Mesenchymal stem cell (in vitro differentiated cells and primary cell): ENCODE data around the gene MMS19.

ENCODE experiments used
- DNase-seq: peaks from one replicate; pipeline ENCODE4 v3.0.0-alpha.2; 2013
- H2AFZ ChIP-seq: one replicate; pipeline ENCODE4 v1.6.1; 2013; ENCODE audit warnings: low read depth, mild to moderate bottlenecking, control low read depth, inconsistent platforms, low read length, moderate library complexity
- H2AK5ac ChIP-seq: 2 replicates; pipeline ENCODE4 v1.6.1; 2013; ENCODE audit warnings: low read length, moderate library complexity, mild to moderate bottlenecking, inconsistent platforms; ENCODE audit not compliant: severe bottlenecking
- H2BK120ac ChIP-seq: one replicate; pipeline ENCODE4 v1.6.1; 2013; ENCODE audit warnings: low read depth, mild to moderate bottlenecking, inconsistent platforms, low read length, moderate library complexity
- H2BK12ac ChIP-seq, 2 experiments: one replicate each; pipeline ENCODE4 v1.6.1; 2013; ENCODE audit warnings: inconsistent platforms in 2 of 2, low read length in 2 of 2, mild to moderate bottlenecking in 2 of 2, moderate library complexity in 2 of 2, control low read depth in 1 of 2
- H2BK15ac ChIP-seq: one replicate; pipeline ENCODE4 v1.6.1; 2013; ENCODE audit warnings: mild to moderate bottlenecking, low read depth, inconsistent platforms; ENCODE audit not compliant: poor library complexity, severe bottlenecking
- H2BK5ac ChIP-seq: 2 replicates; pipeline ENCODE4 v1.6.1; 2013; ENCODE audit warnings: low read depth, mild to moderate bottlenecking, low read length, control low read depth, inconsistent platforms; ENCODE audit not compliant: poor library complexity, severe bottlenecking
- H3K14ac ChIP-seq, 2 experiments: one replicate each; pipeline ENCODE4 v1.6.1; 2013; ENCODE audit warnings: inconsistent platforms in 2 of 2, low read length in 2 of 2, control low read depth in 1 of 2, mild to moderate bottlenecking in 1 of 2, moderate library complexity in 1 of 2
- H3K18ac ChIP-seq, 2 experiments: one replicate each; pipeline ENCODE4 v1.6.1; 2013; ENCODE audit warnings: inconsistent platforms in 2 of 2, low read length in 2 of 2, control low read depth in 1 of 2, low read depth in 1 of 2, mild to moderate bottlenecking in 1 of 2
- H3K23ac ChIP-seq, 2 experiments: one replicate each; pipeline ENCODE4 v1.6.1; 2013; ENCODE audit warnings: inconsistent platforms in 2 of 2, low read length in 2 of 2, mild to moderate bottlenecking in 2 of 2, moderate library complexity in 2 of 2, control low read depth in 1 of 2
- H3K27ac ChIP-seq: 2 replicates; pipeline ENCODE4 v1.5.1; 2013; ENCODE audit warnings: mild to moderate bottlenecking, moderate library complexity, low read length, control low read depth, inconsistent platforms; ENCODE audit not compliant: poor library complexity, severe bottlenecking
- H3K27me3 ChIP-seq, 2 experiments: 2 replicates each; pipeline versions ENCODE4 v1.6.1 to v1.7.0; 2013; ENCODE audit warnings: low read length in 2 of 2, mild to moderate bottlenecking in 2 of 2, moderate library complexity in 2 of 2, control low read depth in 1 of 2, inconsistent platforms in 1 of 2; ENCODE audit not compliant: control insufficient read depth in 1 of 2, insufficient read depth in 1 of 2
- H3K36me3 ChIP-seq, 2 experiments: 2 replicates each; pipeline versions ENCODE4 v1.6.1 to v1.7.0; 2013; ENCODE audit warnings: low read length in 2 of 2, control low read depth in 1 of 2, inconsistent platforms in 1 of 2, low read depth in 1 of 2, mild to moderate bottlenecking in 1 of 2; ENCODE audit not compliant: insufficient read depth in 2 of 2, control insufficient read depth in 1 of 2
- H3K4ac ChIP-seq, 2 experiments: one replicate each; pipeline ENCODE4 v1.6.1; 2013; ENCODE audit warnings: inconsistent platforms in 2 of 2, low read length in 2 of 2, mild to moderate bottlenecking in 2 of 2, moderate library complexity in 2 of 2, control low read depth in 1 of 2, low read depth in 1 of 2
- H3K4me1 ChIP-seq: 2 replicates; pipeline ENCODE4 v1.6.1; 2013; ENCODE audit warnings: low read depth, low read length, control low read depth; ENCODE audit not compliant: control insufficient read depth, insufficient read depth
- H3K4me2 ChIP-seq: 2 replicates; pipeline ENCODE4 v1.6.1; 2013; ENCODE audit warnings: low read length, mild to moderate bottlenecking, inconsistent platforms; ENCODE audit not compliant: poor library complexity, severe bottlenecking
- H3K4me3 ChIP-seq, 2 experiments: 2 replicates each; pipeline versions ENCODE4 v1.5.1 to v1.7.0; 2013; ENCODE audit warnings: low read length in 2 of 2, mild to moderate bottlenecking in 2 of 2, control low read depth in 1 of 2, low read depth in 1 of 2; ENCODE audit not compliant: insufficient read depth in 1 of 2
- H3K79me1 ChIP-seq: replicated peaks from 2 replicates; pipeline ENCODE4 v1.6.1; 2013; ENCODE audit warnings: mild to moderate bottlenecking, control low read depth, low read length, inconsistent platforms; ENCODE audit not compliant: poor library complexity, severe bottlenecking
- H3K9ac ChIP-seq: 2 replicates; pipeline ENCODE4 v1.7.0; 2013; ENCODE audit warnings: mild to moderate bottlenecking, low read length, moderate library complexity
- H3K9me3 ChIP-seq: 2 replicates; pipeline ENCODE4 v1.7.0; 2013; ENCODE audit warnings: mild to moderate bottlenecking, low read length; ENCODE audit not compliant: control insufficient read depth
- H4K8ac ChIP-seq: one replicate; pipeline ENCODE4 v1.6.1; 2013; ENCODE audit warnings: inconsistent platforms, mild to moderate bottlenecking, low read length, moderate library complexity
- H4K91ac ChIP-seq: one replicate; pipeline ENCODE4 v1.6.1; 2013; ENCODE audit warnings: mild to moderate bottlenecking, low read length, inconsistent platforms
- WGBS: methylation state at CpG from one replicate; pipeline ENCODE4 v1.1.7; 2013; ENCODE audit warnings: mixed read lengths; 5-methylcytosine and 5-hydroxymethylcytosine counted together

Gene MMS19

GRCh38 chr10:97483921-97484320, 14.3 kb downstream of the MMS19 start:
- H2BK5ac ChIP-seq: no peak overlapping the region
- peaks cover 6% of the 10 kb centered on the region for H3K4me1 ChIP-seq
- no peak overlapping the region for H2BK15ac ChIP-seq
- H3K9me3 ChIP-seq: no peaks in the 10 kb centered on the region
- no peak overlapping the region for H2AFZ ChIP-seq
- no peak overlapping the region for H3K14ac ChIP-seq
- no peak overlapping the region for H3K23ac ChIP-seq
- no peak overlapping the region for H2BK12ac ChIP-seq
- no peak overlapping the region for H4K91ac ChIP-seq
- H2AK5ac ChIP-seq: no peak overlapping the region
- no peak overlapping the region for H3K9ac ChIP-seq
- H3K4me3 ChIP-seq: no peak overlapping the region
- DNase-seq: no peak
- H3K27me3 ChIP-seq: no peaks in the 10 kb centered on the region
- no peak overlapping the region for H3K27ac ChIP-seq
- no peak overlapping the region for H3K4ac ChIP-seq
- peaks cover 26 to 45% of the 10 kb centered on the region in 2 experiments for H3K36me3 ChIP-seq
- peaks cover 22% of the 10 kb centered on the region for H3K79me1 ChIP-seq
- no peak overlapping the region for H3K4me2 ChIP-seq
- 100% methylated on average over 1 of the region's 1 CpG for WGBS
- H3K18ac ChIP-seq: no peak overlapping the region
- no peak overlapping the region for H2BK120ac ChIP-seq
- H4K8ac ChIP-seq: no peak overlapping the region

GRCh38 chr10:97483506-97483905, 14.7 kb downstream of the MMS19 start:
- H3K18ac ChIP-seq: no peak overlapping the region
- no peak overlapping the region for H3K23ac ChIP-seq
- H3K4me3 ChIP-seq: no peak overlapping the region
- no peak overlapping the region for H3K14ac ChIP-seq
- peaks cover 26 to 50% of the 10 kb centered on the region in 2 experiments for H3K36me3 ChIP-seq
- H4K8ac ChIP-seq: no peak overlapping the region
- H2BK15ac ChIP-seq: no peak overlapping the region
- no peak overlapping the region for H2BK120ac ChIP-seq
- no peak overlapping the region for H3K4ac ChIP-seq
- H3K27ac ChIP-seq: no peak overlapping the region
- no peak overlapping the region for H3K4me2 ChIP-seq
- no peaks in the 10 kb centered on the region for H3K27me3 ChIP-seq
- peaks cover 6% of the 10 kb centered on the region for H3K4me1 ChIP-seq
- H3K9ac ChIP-seq: no peak overlapping the region
- no peak overlapping the region for H2AFZ ChIP-seq
- no peak overlapping the region for H4K91ac ChIP-seq
- H2BK5ac ChIP-seq: no peak overlapping the region
- no peak overlapping the region for H2AK5ac ChIP-seq
- 89% methylated on average over 3 of the region's 3 CpGs for WGBS
- H2BK12ac ChIP-seq: no peak overlapping the region
- peaks cover 22% of the 10 kb centered on the region for H3K79me1 ChIP-seq
- DNase-seq: no peak
- no peaks in the 10 kb centered on the region for H3K9me3 ChIP-seq

- Histone ChIP-seq H3K14ac (no peak overlapping the region), H2AFZ (no peak overlapping the region), H3K23ac (no peak overlapping the region), H2BK15ac (no peak overlapping the region), H2BK12ac (no peak overlapping the region), H3K36me3 (peaks cover 33 to 61% of the 10 kb centered on the region in 2 experiments), H2BK5ac (no peak overlapping the region), H3K4me3 (no peak overlapping the region), H3K4me2 (no peak overlapping the region), H4K8ac (no peak overlapping the region), H3K4me1 (peaks cover 4% of the 10 kb centered on the region), H3K79me1 (peaks cover 31% of the 10 kb centered on the region), H3K27ac (no peak overlapping the region), H2BK120ac (no peak overlapping the region), H3K4ac (no peak overlapping the region), H3K9ac (no peak overlapping the region), H2AK5ac (no peak overlapping the region), H3K9me3 (no peaks in the 10 kb centered on the region), H3K27me3 (no peaks in the 10 kb centered on the region), H3K18ac (no peak overlapping the region), H4K91ac (no peak overlapping the region)
- no peak for DNase-seq
- 97% methylated on average over 1 of the region's 1 CpG for WGBS
These were observed 15.8 kb downstream of the MMS19 start for GRCh38 chr10:97482381-97482780.

GRCh38 chr10:97481071-97481470, 17.2 kb downstream of the MMS19 start:
- no peak overlapping the region for H2AFZ ChIP-seq
- no peak overlapping the region for H2BK120ac ChIP-seq
- H3K9me3 ChIP-seq: no peaks in the 10 kb centered on the region
- no peak overlapping the region for H2BK15ac ChIP-seq
- no peaks in the 10 kb centered on the region for H3K27me3 ChIP-seq
- H3K4ac ChIP-seq: no peak overlapping the region
- no peak overlapping the region for H3K18ac ChIP-seq
- no peak overlapping the region for H3K14ac ChIP-seq
- no peak overlapping the region for H3K23ac ChIP-seq
- no peak overlapping the region for H3K4me2 ChIP-seq
- H3K4me1 ChIP-seq: peaks cover 4% of the 10 kb centered on the region
- H2AK5ac ChIP-seq: no peak overlapping the region
- H2BK12ac ChIP-seq: no peak overlapping the region
- H3K4me3 ChIP-seq: no peak overlapping the region
- WGBS: 97% methylated on average over 3 of the region's 4 CpGs
- no peak for DNase-seq
- H3K36me3 ChIP-seq: peaks cover 36 to 74% of the 10 kb centered on the region in 2 experiments
- H2BK5ac ChIP-seq: no peak overlapping the region
- no peak overlapping the region for H4K8ac ChIP-seq
- peaks cover 32% of the 10 kb centered on the region for H3K79me1 ChIP-seq
- H3K9ac ChIP-seq: no peak overlapping the region
- no peak overlapping the region for H3K27ac ChIP-seq
- H4K91ac ChIP-seq: no peak overlapping the region
